Body of pancreas (tissue), 4 donors: ENCODE measurements around the gene ASB8. TPM values are rescaled to one million over a fixed set of nuclear protein-coding genes. Genes with fewer than 3 reads are reported as not detected.

Experiments used
- ATAC-seq: fragments of 150-250 bp; one replicate; pipeline ENCODE4 v1.9.1; 2016
- DNase-seq, 4 donors: peaks; one replicate each; pipeline ENCODE4 v3.0.0-alpha.2; 2019
- H3K27ac ChIP-seq, 4 donors: fragments of 200-600 bp; sonication (generic); 1 replicate in 3 of 4; 2 replicates in 1 of 4; pipeline versions ENCODE4 v1.5.1 to v1.6.1; 2016 to 2019; ENCODE audit warnings: mild to moderate bottlenecking in 1 of 4, mixed read lengths in 1 of 4, moderate library complexity in 1 of 4
- H3K27me3 ChIP-seq, 2 donors: fragments of 200-600 bp; sonication (generic); one replicate each; pipeline ENCODE4 v1.6.0; 2016; ENCODE audit warnings: mild to moderate bottlenecking in 1 of 2
- H3K36me3 ChIP-seq, 2 donors: fragments of 200-600 bp; sonication (generic); replicated peaks in 1 of 2; 2 replicates each; pipeline ENCODE4 v1.5.1; 2016; ENCODE audit warnings: low read depth in 2 of 2; ENCODE audit not compliant: insufficient read depth in 1 of 2
- H3K4me1 ChIP-seq: fragments of 200-600 bp; sonication (generic); one replicate; pipeline ENCODE4 v1.6.0; 2016
- H3K4me3 ChIP-seq, 2 donors: fragments of 200-600 bp; sonication (generic); 1 replicate in 1 of 2; 2 replicates in 1 of 2; pipeline ENCODE4 v1.5.1; 2016 to 2019
- H3K9me3 ChIP-seq, 3 donors: fragments of 200-600 bp; sonication (generic); 1 replicate in 2 of 3; 2 replicates in 1 of 3; pipeline ENCODE4 v1.5.1; 2016
- CTCF ChIP-seq, 7 experiments: fragments of 450-650 bp in 4 of 7; fragments of 200-600 bp in 3 of 7; sonication (generic) in 3 of 7; IDR thresholded peaks; one replicate each; pipeline ENCODE4 v1.5.1; 2016 to 2019; ENCODE audit warnings: antibody characterized with exemption in 7 of 7
- POLR2A ChIP-seq, 3 donors: fragments of 450-650 bp; IDR thresholded peaks; one replicate each; pipeline ENCODE4 v1.6.1; 2016; ENCODE audit warnings: antibody characterized with exemption in 3 of 3, mild to moderate bottlenecking in 2 of 3
- WGBS, 2 donors: methylation state at CpG; one replicate each; pipeline ENCODE4 v1.1.5; 2017; 5-methylcytosine and 5-hydroxymethylcytosine counted together
- intact Hi-C: fragments of 100-400 bp; cut with DNase I; formaldehyde crosslinking; loops from one replicate; pipeline ENCODE4 v1.15.1; 2023
- total RNA-seq, 2 donors: library from RNA; depleted of rRNA; stranded (reverse); fragments of >200 nt; gene quantifications; one replicate each; pipeline ENCODE4 v1.1.0, GENCODE V29; 2016

The ASB8 gene
- total RNA-seq, 2 donors from 2014 or later = 27.2 to 33.0 TPM

- no peak for ATAC-seq
- Histone ChIP-seq H3K4me1 (no peaks in the 10 kb centered on the region), H3K36me3 (peaks cover 0 to 5% of the 10 kb centered on the region in 2 donors), H3K9me3 (no peaks in the 10 kb centered on the region), H3K27ac (no peak overlapping the region), H3K4me3 (no peak overlapping the region), H3K27me3 (no peaks in the 10 kb centered on the region)
- intact Hi-C loops = no loop called here
- 85 to 86% methylated on average over 5 of the region's 5 CpGs for WGBS, 2 donors
- no peak for DNase-seq
- TF ChIP-seq POLR2A (IDR thresholded peaks at IDR 0.05) (no peak), CTCF (IDR thresholded peaks at IDR 0.05) (no peak)
These were observed 22.3 kb downstream of the ASB8 start for GRCh38 chr12:48135027-48135426.

- intact Hi-C loops = no loop called here
These were observed 24.5 kb downstream of the ASB8 start for GRCh38 chr12:48132826-48133225.

GRCh38 chr12:48131517-48131916, 25.8 kb downstream of the ASB8 start:
- no peaks in the 10 kb centered on the region for H3K27me3 ChIP-seq
- H3K9me3 ChIP-seq = no peaks in the 10 kb centered on the region
- intact Hi-C loops = no loop called here
- no peak overlapping the region for H3K27ac ChIP-seq
- no peak overlapping the region for H3K4me3 ChIP-seq
- TF ChIP-seq POLR2A (IDR thresholded peaks at IDR 0.05) (no peak), CTCF (IDR thresholded peaks at IDR 0.05) (no peak)
- no peak for DNase-seq
- peaks cover 0 to 2% of the 10 kb centered on the region in 2 donors for H3K36me3 ChIP-seq
- no peak for ATAC-seq
- WGBS, 2 donors = 80 to 91% methylated on average over 2 of the region's 2 CpGs
- H3K4me1 ChIP-seq = no peaks in the 10 kb centered on the region

More at GRCh38 chr12:48132826-48133225, 24.5 kb downstream of the ASB8 start:
- Histone ChIP-seq H3K36me3 (peaks cover 0 to 2% of the 10 kb centered on the region in 2 donors), H3K4me1 (no peaks in the 10 kb centered on the region), H3K27me3 (no peaks in the 10 kb centered on the region), H3K9me3 (no peaks in the 10 kb centered on the region), H3K4me3 (no peak overlapping the region), H3K27ac (no peak overlapping the region)
- no peak for TF ChIP-seq CTCF (IDR thresholded peaks at IDR 0.05)
- no peak for TF ChIP-seq POLR2A (IDR thresholded peaks at IDR 0.05)
- WGBS, 2 donors = 87 to 94% methylated on average over 14 of the region's 14 CpGs
- DNase-seq (no peak), ATAC-seq (no peak)

- no peak overlapping the region for H3K27ac ChIP-seq
- no peak overlapping the region for H3K4me3 ChIP-seq
- no peaks in the 10 kb centered on the region for H3K9me3 ChIP-seq
- H3K36me3 ChIP-seq = no peaks in the 10 kb centered on the region
- no peak for ATAC-seq
- H3K27me3 ChIP-seq = no peaks in the 10 kb centered on the region
- no peak for TF ChIP-seq CTCF (IDR thresholded peaks at IDR 0.05)
- no peak for TF ChIP-seq POLR2A (IDR thresholded peaks at IDR 0.05)
- H3K4me1 ChIP-seq = no peaks in the 10 kb centered on the region
- no peak for DNase-seq
- 53 to 71% methylated on average over 1 of the region's 1 CpG for WGBS, 2 donors
- intact Hi-C loops = no loop called here
These were observed 27.9 kb downstream of the ASB8 start for GRCh38 chr12:48129376-48129775.

GRCh38 chr12:48128800-48129199, 28.5 kb downstream of the ASB8 start:
- intact Hi-C loops = no loop called here
- Histone ChIP-seq H3K27me3 (no peaks in the 10 kb centered on the region), H3K9me3 (no peaks in the 10 kb centered on the region), H3K36me3 (no peaks in the 10 kb centered on the region), H3K4me1 (no peaks in the 10 kb centered on the region), H3K27ac (no peak overlapping the region), H3K4me3 (no peak overlapping the region)
- DNase-seq = no peak
- 94 to 100% methylated on average over 1 of the region's 1 CpG for WGBS, 2 donors
- no peak for TF ChIP-seq POLR2A (IDR thresholded peaks at IDR 0.05)
- TF ChIP-seq CTCF (IDR thresholded peaks at IDR 0.05) = no peak
- ATAC-seq = no peak
